Fibroblast of skin of left biceps (primary cell): ENCODE data around the gene CTSG.
"Not testable (repeated sequence)": the region's sequence is repeated elsewhere in the genome, so short reads cannot be mapped to it uniquely, and the experiment has no call there.

Source experiments
- DNase-seq, 2 experiments: peaks; one replicate each; pipeline ENCODE4 v3.0.0-alpha.2; 2013; ENCODE audit warnings: low read depth in 2 of 2

CTSG gene

DNA sequence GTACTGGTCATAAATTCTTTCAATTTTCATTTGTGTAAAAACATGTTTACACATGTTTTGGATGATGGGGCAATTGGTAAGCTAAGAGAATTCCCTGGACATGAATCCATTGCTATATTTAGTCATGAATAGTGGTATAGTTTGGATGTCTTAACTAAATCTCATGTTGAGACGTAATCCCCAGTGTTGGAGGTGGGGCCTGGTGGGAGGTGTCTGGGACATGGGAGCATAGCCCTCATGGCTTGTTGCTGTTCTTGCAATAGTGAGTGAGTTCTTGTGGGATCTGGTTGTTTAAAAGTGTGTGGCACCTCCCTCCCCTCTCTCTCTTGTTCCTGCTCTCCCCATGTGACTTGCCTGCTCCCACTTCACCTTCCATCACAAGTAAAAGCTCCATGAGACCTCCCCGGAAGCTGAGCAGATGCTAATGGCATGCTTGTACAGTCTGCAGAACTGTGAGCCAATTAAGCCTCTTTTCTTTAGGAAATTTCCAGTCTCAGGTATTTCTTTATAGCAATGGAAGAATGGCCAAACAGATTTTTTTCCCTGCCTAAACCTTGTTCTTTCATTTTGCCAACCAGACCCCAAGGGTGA is 33.6 kb downstream of the CTSG start:
- no peak for DNase-seq

GRCh38 chr14:24535737-24536136 is 40.3 kb downstream of the CTSG start:
- no peak for DNase-seq

DNA sequence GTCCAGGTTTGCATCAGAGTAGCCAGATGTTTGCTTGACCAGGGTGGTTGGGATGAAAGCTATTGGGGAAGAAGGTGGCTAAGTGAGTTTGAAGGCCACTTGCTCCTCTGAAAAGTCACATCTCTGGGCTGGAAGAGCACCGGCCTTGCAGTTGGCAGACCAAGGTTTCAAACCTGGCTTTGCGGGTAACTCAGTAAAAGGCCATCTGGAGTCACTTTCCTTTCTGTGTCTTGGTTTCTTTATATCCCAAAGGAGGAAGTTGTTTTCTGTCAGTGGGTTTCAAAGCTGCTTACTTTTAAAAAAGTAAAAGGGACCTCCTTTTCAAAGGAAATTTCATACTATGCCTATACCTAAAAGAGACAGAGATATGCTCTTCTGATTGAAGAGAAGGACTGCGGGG is 41.8 kb downstream of the CTSG start:
- no peak for DNase-seq

DNA sequence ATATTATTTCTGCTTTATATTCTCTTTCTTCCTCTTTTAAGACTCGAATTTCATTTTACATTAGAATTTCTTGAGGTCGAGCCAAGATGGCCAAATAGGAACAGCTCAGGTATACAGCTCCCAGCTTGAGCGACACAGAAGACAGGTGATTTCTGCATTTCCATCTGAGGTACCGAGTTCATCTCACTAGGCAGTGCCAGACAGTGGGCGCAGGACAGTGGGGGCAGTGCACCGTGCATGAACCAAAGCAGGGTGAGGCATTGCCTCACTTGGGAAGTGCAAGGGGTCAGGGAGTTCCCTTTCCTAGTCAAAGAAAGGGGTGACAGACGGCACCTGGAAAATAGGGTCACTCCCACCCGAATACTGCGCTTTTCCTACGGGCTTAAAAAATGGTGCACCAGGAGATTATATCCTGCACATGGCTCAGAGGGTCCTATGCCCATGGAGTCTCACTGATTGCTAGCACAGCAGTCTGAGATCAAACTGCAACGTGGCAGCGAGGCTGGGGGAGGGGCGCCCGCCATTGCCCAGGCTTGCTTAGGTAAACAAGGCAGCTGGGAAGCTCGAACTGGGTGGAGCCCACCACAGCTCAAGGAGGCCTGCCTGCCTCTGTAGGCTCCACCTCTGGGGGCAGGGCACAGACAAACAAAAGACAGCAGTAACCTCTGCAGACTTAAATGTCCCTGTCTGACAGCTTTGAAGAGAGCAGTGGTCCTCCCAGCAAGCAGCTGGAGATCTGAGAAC is 50.0 kb downstream of the CTSG start:
- not testable (repeated sequence) for DNase-seq
